Loucy (cell line): ENCODE measurements around the gene THRSP.
"Not testable (repeated sequence)": the region's sequence is repeated elsewhere in the genome, so short reads cannot be mapped to it uniquely, and the experiment has no call there.

Experiments
- H2AFZ ChIP-seq: fragments of 200-600 bp; sonication (generic); 2 replicates; pipeline ENCODE4 v1.6.0; 2016; ENCODE audit warnings: antibody characterized with exemption, mild to moderate bottlenecking, low read length, moderate library complexity
- H3F3A ChIP-seq: fragments of 200-600 bp; 2 replicates; pipeline ENCODE4 v1.6.0; 2016; ENCODE audit warnings: antibody characterized with exemption, low read depth, mild to moderate bottlenecking
- H3K27me3 ChIP-seq: fragments of 200-600 bp; sonication (generic); 2 replicates; pipeline ENCODE4 v1.6.1; 2014; ENCODE audit warnings: low read length, mild to moderate bottlenecking; ENCODE audit not compliant: insufficient read depth, poor library complexity, severe bottlenecking
- H3K36me3 ChIP-seq: fragments of 200-600 bp; sonication (generic); 2 replicates; pipeline ENCODE4 v1.6.1; 2016; ENCODE audit warnings: low read length; ENCODE audit not compliant: insufficient read depth
- H3K4me1 ChIP-seq: fragments of 200-600 bp; sonication (generic); 2 replicates; pipeline ENCODE4 v1.5.1; 2014; ENCODE audit warnings: low read length, mild to moderate bottlenecking; ENCODE audit not compliant: insufficient read depth, poor library complexity, severe bottlenecking
- H3K4me2 ChIP-seq: fragments of 200-600 bp; sonication (generic); 2 replicates; pipeline ENCODE4 v1.6.0; 2014; ENCODE audit warnings: antibody characterized with exemption, low read length, low read depth, mild to moderate bottlenecking; ENCODE audit not compliant: poor library complexity, severe bottlenecking
- H3K4me3 ChIP-seq: fragments of 200-600 bp; sonication (generic); 2 replicates; pipeline ENCODE4 v1.5.1; 2014; ENCODE audit warnings: low read length, mild to moderate bottlenecking, mixed read lengths; ENCODE audit not compliant: poor library complexity, severe bottlenecking
- H3K79me2 ChIP-seq: fragments of 200-600 bp; sonication (generic); 2 replicates; pipeline ENCODE4 v1.6.1; 2014; ENCODE audit warnings: low read length; ENCODE audit not compliant: insufficient read depth
- H3K9ac ChIP-seq: fragments of 200-600 bp; sonication (generic); 2 replicates; pipeline ENCODE4 v1.6.0; 2014; ENCODE audit warnings: mild to moderate bottlenecking, low read depth, low read length, moderate library complexity; ENCODE audit not compliant: poor library complexity, severe bottlenecking
- H3K9me2 ChIP-seq: fragments of 200-600 bp; sonication (generic); replicated peaks from 2 replicates; pipeline ENCODE4 v1.6.1; 2016; ENCODE audit warnings: low read depth, low read length, mixed read lengths
- H3K9me3 ChIP-seq: fragments of 200-600 bp; sonication (generic); 2 replicates; pipeline ENCODE4 v1.6.1; 2014; ENCODE audit warnings: mild to moderate bottlenecking, antibody characterized with exemption, low read length, low read depth; ENCODE audit not compliant: insufficient read depth
- H4K20me1 ChIP-seq: fragments of 200-600 bp; sonication (generic); 2 replicates; pipeline ENCODE4 v1.6.0; 2014; ENCODE audit warnings: antibody characterized with exemption, low read length, mild to moderate bottlenecking; ENCODE audit not compliant: insufficient read depth, poor library complexity, severe bottlenecking
- CTCF ChIP-seq: fragments of 200-600 bp; sonication (generic); conservative IDR thresholded peaks from 2 replicates; pipeline ENCODE4 v1.5.1; 2014; ENCODE audit warnings: mild to moderate bottlenecking, antibody characterized with exemption, low read length
- EZH2phosphoT487 ChIP-seq: fragments of 200-600 bp; IDR thresholded peaks from 2 replicates; pipeline ENCODE4 v1.6.1; 2018; ENCODE audit warnings: antibody characterized with exemption, mild to moderate bottlenecking, moderate library complexity, borderline replicate concordance

The THRSP gene

GRCh38 chr11:78040691-78041379 lies 22.8 kb upstream of the THRSP start:
- TF ChIP-seq EZH2phosphoT487 (no peak), CTCF (no peak)
- Histone ChIP-seq H3K79me2 (no peaks in the 10 kb centered on the region), H2AFZ (no peak overlapping the region), H3K27me3 (no peaks in the 10 kb centered on the region), H3K9ac (no peak overlapping the region), H3K4me1 (no peaks in the 10 kb centered on the region), H3K4me2 (no peak overlapping the region), H3K36me3 (no peaks in the 10 kb centered on the region), H4K20me1 (no peaks in the 10 kb centered on the region), H3K4me3 (no peak overlapping the region), H3K9me2 (no peaks in the 10 kb centered on the region), H3K9me3 (no peaks in the 10 kb centered on the region), H3F3A (no peaks in the 10 kb centered on the region)

- not testable (repeated sequence) for H3K9ac ChIP-seq, H3K9me3 ChIP-seq, H3K4me1 ChIP-seq, H3K36me3 ChIP-seq, H3K9me2 ChIP-seq, H2AFZ ChIP-seq, H4K20me1 ChIP-seq, H3K4me2 ChIP-seq, H3K79me2 ChIP-seq, H3K4me3 ChIP-seq, H3F3A ChIP-seq, H3K27me3 ChIP-seq
Measured at GRCh38 chr11:78041380-78041719, 22.3 kb upstream of the THRSP start.

- TF ChIP-seq CTCF (no peak), EZH2phosphoT487 (no peak)
- Histone ChIP-seq H3K9me2 (no peaks in the 10 kb centered on the region), H3K9ac (no peak overlapping the region), H3K27me3 (no peaks in the 10 kb centered on the region), H3K4me1 (no peaks in the 10 kb centered on the region), H3K9me3 (no peaks in the 10 kb centered on the region), H3K4me2 (no peak overlapping the region), H3K4me3 (no peak overlapping the region), H3F3A (no peaks in the 10 kb centered on the region), H3K79me2 (no peaks in the 10 kb centered on the region), H4K20me1 (no peaks in the 10 kb centered on the region), H2AFZ (no peak overlapping the region), H3K36me3 (no peaks in the 10 kb centered on the region)
Measured at GRCh38 chr11:78041843-78042440, 21.7 kb upstream of the THRSP start.

GRCh38 chr11:78044706-78045105 lies 19.0 kb upstream of the THRSP start:
- Histone ChIP-seq H3F3A (no peaks in the 10 kb centered on the region), H3K9me3 (no peaks in the 10 kb centered on the region), H3K9me2 (no peaks in the 10 kb centered on the region), H3K4me2 (no peak overlapping the region), H4K20me1 (no peaks in the 10 kb centered on the region), H3K4me1 (no peaks in the 10 kb centered on the region), H2AFZ (no peak overlapping the region), H3K27me3 (no peaks in the 10 kb centered on the region), H3K9ac (no peak overlapping the region), H3K79me2 (no peaks in the 10 kb centered on the region), H3K36me3 (no peaks in the 10 kb centered on the region), H3K4me3 (no peak overlapping the region)
- TF ChIP-seq CTCF (no peak), EZH2phosphoT487 (no peak)
